ENCODE data around the gene SLC26A2. TPM values are rescaled to one million over a fixed set of nuclear protein-coding genes. Genes with fewer than 3 reads are reported as not detected.
A peak's percentile ranks its signal among the peaks of the same experiment; 100 is the strongest.

The SLC26A2 gene
- total and polyA plus RNA-seq, 4 donors: 0.43 to 6.1 (median 1.6) TPM

GRCh38 chr5:150020249-150020648 is 59.7 kb downstream of the SLC26A2 start:
- Histone ChIP-seq H3K4me1 (ENCODE audit: control insufficient read depth in 4 of 4, insufficient read depth in 4 of 4, low read length in 3 of 4) (no peaks in the 10 kb centered on the region), H3K4me3 (ENCODE audit: low read depth in 1 of 3, low read length in 3 of 3) (no peak overlapping the region), H3K9me3 (ENCODE audit: control insufficient read depth in 4 of 4, low read length in 3 of 4) (no peaks in the 10 kb centered on the region), H3K27me3 (ENCODE audit: control insufficient read depth in 4 of 4, insufficient read depth in 4 of 4, low read length in 3 of 4) (no peaks in the 10 kb centered on the region), H3K27ac (ENCODE audit: low read depth in 1 of 2, low read length in 2 of 2) (no peak overlapping the region), H3K9ac (ENCODE audit: low read depth in 1 of 2, low read length in 2 of 2) (no peak overlapping the region), H3K36me3 (ENCODE audit: control insufficient read depth in 4 of 4, insufficient read depth in 3 of 4, low read depth in 1 of 4, low read length in 3 of 4) (peaks cover 16 to 64% (median 52%) of the 10 kb centered on the region in 4 donors)
- 98% methylated on average over 1 of the region's 1 CpG for WGBS
- DNase-seq (ENCODE audit: low spot score): no peak
- TF ChIP-seq FOXA1 (IDR thresholded peaks at IDR 0.05) (no peak), NR2F2 (IDR thresholded peaks at IDR 0.05) (no peak), JUND (IDR thresholded peaks at IDR 0.05) (no peak), GABPA (IDR thresholded peaks at IDR 0.05 in 1 of 2, conservative IDR thresholded peaks at IDR 0.05 in 1 of 2) (no peak), HNF4G (IDR thresholded peaks at IDR 0.05) (no peak), RXRA (IDR thresholded peaks at IDR 0.05) (no peak), ZBTB33 (IDR thresholded peaks at IDR 0.05) (no peak)

- no peaks in the 10 kb centered on the region for H3K4me1 ChIP-seq (ENCODE audit: control insufficient read depth in 4 of 4, insufficient read depth in 4 of 4, low read length in 3 of 4)
- peaks cover 15 to 61% (median 52%) of the 10 kb centered on the region in 4 donors for H3K36me3 ChIP-seq (ENCODE audit: control insufficient read depth in 4 of 4, insufficient read depth in 3 of 4, low read depth in 1 of 4, low read length in 3 of 4)
- H3K4me3 ChIP-seq (ENCODE audit: low read depth in 1 of 3, low read length in 3 of 3): no peak overlapping the region
- no peak overlapping the region for H3K9ac ChIP-seq (ENCODE audit: low read depth in 1 of 2, low read length in 2 of 2)
- TF ChIP-seq TAF1 (conservative IDR thresholded peaks at IDR 0.05) (no peak), SP1 (IDR thresholded peaks at IDR 0.05) (no peak), FOXA1 (IDR thresholded peaks at IDR 0.05) (no peak)
- 89% methylated on average over 13 of the region's 13 CpGs for WGBS
- no peak overlapping the region for H3K27ac ChIP-seq (ENCODE audit: low read depth in 1 of 2, low read length in 2 of 2)
- H3K27me3 ChIP-seq (ENCODE audit: control insufficient read depth in 4 of 4, insufficient read depth in 4 of 4, low read length in 3 of 4): no peaks in the 10 kb centered on the region
- H3K9me3 ChIP-seq (ENCODE audit: control insufficient read depth in 4 of 4, low read length in 3 of 4): no peaks in the 10 kb centered on the region
- DNase-seq (ENCODE audit: low spot score): no peak
These were observed 61.1 kb downstream of the SLC26A2 start for GRCh38 chr5:150021491-150022157.

GRCh38 chr5:150022158-150022531 is 61.6 kb downstream of the SLC26A2 start:
- TF ChIP-seq JUND (IDR thresholded peaks at IDR 0.05) (peak in 1 of 2 donors; percentile 43), RXRA (IDR thresholded peaks at IDR 0.05) (no peak), FOXA1 (IDR thresholded peaks at IDR 0.05) (no peak), ATF3 (IDR thresholded peaks at IDR 0.05) (no peak)
- DNase-seq (ENCODE audit: low spot score): no peak
- Histone ChIP-seq H3K9ac (ENCODE audit: low read depth in 1 of 2, low read length in 2 of 2) (no peak overlapping the region), H3K4me3 (ENCODE audit: low read depth in 1 of 3, low read length in 3 of 3) (no peak overlapping the region), H3K9me3 (ENCODE audit: control insufficient read depth in 4 of 4, low read length in 3 of 4) (no peaks in the 10 kb centered on the region), H3K27me3 (ENCODE audit: control insufficient read depth in 4 of 4, insufficient read depth in 4 of 4, low read length in 3 of 4) (no peaks in the 10 kb centered on the region), H3K36me3 (ENCODE audit: control insufficient read depth in 4 of 4, insufficient read depth in 3 of 4, low read depth in 1 of 4, low read length in 3 of 4) (peaks cover 19 to 66% (median 56%) of the 10 kb centered on the region in 4 donors), H3K27ac (ENCODE audit: low read depth in 1 of 2, low read length in 2 of 2) (no peak overlapping the region), H3K4me1 (ENCODE audit: control insufficient read depth in 4 of 4, insufficient read depth in 4 of 4, low read length in 3 of 4) (no peaks in the 10 kb centered on the region)
- 77% methylated on average over 1 of the region's 1 CpG for WGBS

- no peaks in the 10 kb centered on the region for H3K9me3 ChIP-seq (ENCODE audit: control insufficient read depth in 4 of 4, low read length in 3 of 4)
- H3K27ac ChIP-seq (ENCODE audit: low read depth in 1 of 2, low read length in 2 of 2): no peak overlapping the region
- H3K4me3 ChIP-seq (ENCODE audit: low read depth in 1 of 3, low read length in 3 of 3): no peak overlapping the region
- DNase-seq (ENCODE audit: low spot score): no peak
- WGBS: 99% methylated on average over 2 of the region's 2 CpGs
- no peaks in the 10 kb centered on the region for H3K4me1 ChIP-seq (ENCODE audit: control insufficient read depth in 4 of 4, insufficient read depth in 4 of 4, low read length in 3 of 4)
- peaks cover 20 to 68% (median 54%) of the 10 kb centered on the region in 4 donors for H3K36me3 ChIP-seq (ENCODE audit: control insufficient read depth in 4 of 4, insufficient read depth in 3 of 4, low read depth in 1 of 4, low read length in 3 of 4)
- no peaks in the 10 kb centered on the region for H3K27me3 ChIP-seq (ENCODE audit: control insufficient read depth in 4 of 4, insufficient read depth in 4 of 4, low read length in 3 of 4)
- no peak overlapping the region for H3K9ac ChIP-seq (ENCODE audit: low read depth in 1 of 2, low read length in 2 of 2)
- TF ChIP-seq ATF3 (IDR thresholded peaks at IDR 0.05): no peak
- TF ChIP-seq YY1 (IDR thresholded peaks at IDR 0.05): no peak
- no peak for TF ChIP-seq REST (IDR thresholded peaks at IDR 0.05)
- TF ChIP-seq FOXA2 (IDR thresholded peaks at IDR 0.05): no peak
- TF ChIP-seq HNF4G (IDR thresholded peaks at IDR 0.05): no peak
- TF ChIP-seq RXRA (IDR thresholded peaks at IDR 0.05): no peak
- no peak for TF ChIP-seq ZBTB33 (IDR thresholded peaks at IDR 0.05)
These were observed 62.1 kb downstream of the SLC26A2 start for GRCh38 chr5:150022681-150023080.
